ENCODE data around the gene ALKBH4. TPM values are rescaled to one million over a fixed set of nuclear protein-coding genes. Genes with fewer than 3 reads are reported as not detected.

The ALKBH4 gene
- total RNA-seq, 1 donor from 2014 or later = 8.3 TPM

- peaks cover 0 to 2% of the 10 kb centered on the region in 2 donors for H3K36me3 ChIP-seq
- DNase-seq (ENCODE audit: extremely low spot score in 2 of 2) = no peak
- no peaks in the 10 kb centered on the region for H3K9me3 ChIP-seq
- no peaks in the 10 kb centered on the region for H3K27me3 ChIP-seq
- peaks cover 26% of the 10 kb centered on the region for H3K4me1 ChIP-seq
- H3K4me3 ChIP-seq = no peak overlapping the region
- TF ChIP-seq POLR2AphosphoS5 (IDR thresholded peaks at IDR 0.05; ENCODE audit: insufficient read depth in 1 of 2, low read depth in 1 of 2) (no peak), CTCF (IDR thresholded peaks at IDR 0.05) (no peak), POLR2A (IDR thresholded peaks at IDR 0.05) (no peak)
- intact Hi-C loops (cut with DNase I) = no loop called here
- no peak overlapping the region for H3K27ac ChIP-seq
Observed at GRCh38 chr7:102467581-102468477, 3.2 kb upstream of the ALKBH4 start.

- no peak for DNase-seq (ENCODE audit: extremely low spot score in 2 of 2)
- Histone ChIP-seq H3K4me3 (peak overlapping the region in 1 of 2 donors; percentile 95), H3K27ac (no peak overlapping the region), H3K27me3 (no peaks in the 10 kb centered on the region), H3K4me1 (peaks cover 30% of the 10 kb centered on the region), H3K9me3 (no peaks in the 10 kb centered on the region), H3K36me3 (no peaks in the 10 kb centered on the region)
- TF ChIP-seq POLR2AphosphoS5 (IDR thresholded peaks at IDR 0.05; ENCODE audit: insufficient read depth in 1 of 2, low read depth in 1 of 2) (no peak), CTCF (IDR thresholded peaks at IDR 0.05) (no peak), POLR2A (IDR thresholded peaks at IDR 0.05) (no peak)
- intact Hi-C loops (cut with DNase I) = no loop called here
Observed at GRCh38 chr7:102466097-102466496, 1.4 kb upstream of the ALKBH4 start.

GRCh38 chr7:102463841-102464576 is 654 bp downstream of the ALKBH4 start:
- no peaks in the 10 kb centered on the region for H3K27me3 ChIP-seq
- peak overlapping the region; percentile 92 to 95 for H3K4me3 ChIP-seq
- peak overlapping the region; percentile 68 for H3K27ac ChIP-seq
- peaks cover 30% of the 10 kb centered on the region for H3K4me1 ChIP-seq
- no peaks in the 10 kb centered on the region for H3K9me3 ChIP-seq
- no peak for DNase-seq (ENCODE audit: extremely low spot score in 2 of 2)
- H3K36me3 ChIP-seq = peaks cover 0 to under 1% of the 10 kb centered on the region in 2 donors
- no peak for TF ChIP-seq POLR2AphosphoS5 (IDR thresholded peaks at IDR 0.05; ENCODE audit: insufficient read depth in 1 of 2, low read depth in 1 of 2)
- TF ChIP-seq POLR2A (IDR thresholded peaks at IDR 0.05) = no peak
- TF ChIP-seq CTCF (IDR thresholded peaks at IDR 0.05) = no peak
- intact Hi-C loops (cut with DNase I) = no loop called here

- Histone ChIP-seq H3K4me1 (peaks cover 22% of the 10 kb centered on the region), H3K4me3 (no peak overlapping the region), H3K27ac (no peak overlapping the region), H3K27me3 (no peaks in the 10 kb centered on the region), H3K36me3 (peaks cover 0 to 33% of the 10 kb centered on the region in 2 donors), H3K9me3 (no peaks in the 10 kb centered on the region)
- no peak for TF ChIP-seq CTCF (IDR thresholded peaks at IDR 0.05)
- TF ChIP-seq POLR2A (IDR thresholded peaks at IDR 0.05) = no peak
- TF ChIP-seq POLR2AphosphoS5 (IDR thresholded peaks at IDR 0.05; ENCODE audit: insufficient read depth in 1 of 2, low read depth in 1 of 2) = no peak
- DNase-seq (ENCODE audit: extremely low spot score in 2 of 2) = no peak
- intact Hi-C loops (cut with DNase I) = no loop called here
Observed at GRCh38 chr7:102460467-102460866, 4.2 kb downstream of the ALKBH4 start.
